GM21515 (cell line): Measurements from ENCODE around the gene SLC46A2.

ENCODE experiments used
- ATAC-seq: cut with Tn5 transposase; IDR thresholded peaks from one replicate; pipeline ENCODE4 v1.9.1; 2021; ENCODE audit not compliant: unreplicated experiment

Gene SLC46A2

GRCh38 chr9:112861155-112861554, 29.5 kb downstream of the SLC46A2 start:
- ATAC-seq = no peak

GRCh38 chr9:112860451-112860850, 30.2 kb downstream of the SLC46A2 start:
- ATAC-seq = no peak

DNA sequence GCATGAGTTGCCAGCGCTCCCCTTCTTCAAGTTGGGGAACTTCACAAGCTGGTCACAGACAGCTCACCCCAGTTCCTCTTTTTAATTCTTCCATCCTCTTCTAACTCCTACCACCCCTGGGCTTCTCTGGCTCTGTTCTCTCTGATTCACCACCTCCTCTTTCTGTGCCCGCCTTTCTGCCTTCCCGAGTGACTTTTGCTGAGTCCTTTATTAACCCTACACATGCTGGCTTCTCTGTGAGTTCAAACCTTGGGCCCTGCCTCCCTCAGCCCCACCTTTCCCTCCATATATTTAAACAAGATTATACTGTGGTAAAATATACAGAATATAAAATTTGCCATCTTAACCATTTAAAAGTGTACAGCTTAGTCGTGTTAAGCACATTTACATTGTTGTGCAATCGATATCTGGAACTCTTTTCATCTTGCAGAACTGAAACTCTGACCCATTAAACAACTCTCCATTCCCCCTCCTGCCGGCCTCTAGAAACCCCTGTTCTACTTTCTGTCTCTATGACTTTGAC, 32.0 kb downstream of the SLC46A2 start:
- peak; percentile 62 for ATAC-seq

- no peak for ATAC-seq
These were observed 32.7 kb downstream of the SLC46A2 start for GRCh38 chr9:112858005-112858404.

DNA sequence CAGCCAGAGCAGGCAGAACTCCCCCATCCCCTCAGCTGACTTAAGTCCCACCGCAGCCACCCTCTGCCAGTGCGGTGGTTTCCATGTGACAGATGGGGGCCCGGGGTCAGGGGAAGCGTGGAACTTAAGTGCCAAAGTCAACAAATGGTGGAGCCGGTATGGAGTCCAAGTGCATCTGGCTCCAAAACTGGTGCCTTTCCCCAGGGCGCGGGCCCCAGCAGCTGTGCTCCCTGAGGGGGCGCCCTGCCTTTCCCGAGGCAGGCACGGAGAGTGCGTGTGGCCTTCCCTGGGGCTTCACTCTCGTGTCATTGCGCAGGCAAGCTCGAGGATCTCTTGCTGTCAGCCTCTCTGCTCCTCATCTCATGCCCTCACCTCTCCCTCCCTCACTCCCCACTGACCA, 33.8 kb downstream of the SLC46A2 start:
- ATAC-seq = no peak

GRCh38 chr9:112856200-112856599, 34.5 kb downstream of the SLC46A2 start:
- no peak for ATAC-seq

- ATAC-seq = no peak
These were observed 36.0 kb downstream of the SLC46A2 start for GRCh38 chr9:112854657-112855056.

GRCh38 chr9:112853882-112854585, 36.6 kb downstream of the SLC46A2 start:
- ATAC-seq = no peak

- no peak for ATAC-seq
These were observed 37.8 kb downstream of the SLC46A2 start for GRCh38 chr9:112852741-112853504.

DNA sequence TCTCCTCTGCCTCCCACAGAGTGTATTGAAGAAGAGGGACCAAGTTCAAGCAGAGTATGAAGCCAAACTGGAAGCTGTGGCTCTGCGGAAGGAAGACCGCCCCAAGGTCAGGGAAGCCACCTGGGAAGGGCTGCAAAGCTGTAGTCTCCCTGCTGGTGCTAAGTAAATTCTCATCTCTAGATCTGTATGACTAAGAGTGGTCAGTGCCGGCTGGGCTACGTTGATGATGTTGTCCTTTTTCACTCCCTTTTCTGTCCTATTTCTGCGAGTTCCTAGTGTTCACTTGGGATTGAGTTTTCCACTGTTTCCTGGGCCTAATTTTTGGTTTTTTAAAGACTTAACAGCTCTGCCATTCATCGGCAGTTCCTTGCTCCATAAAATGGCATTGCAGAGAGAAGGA, 39.8 kb downstream of the SLC46A2 start:
- no peak for ATAC-seq

GRCh38 chr9:112849363-112849922, 41.2 kb downstream of the SLC46A2 start:
- ATAC-seq = no peak

DNA sequence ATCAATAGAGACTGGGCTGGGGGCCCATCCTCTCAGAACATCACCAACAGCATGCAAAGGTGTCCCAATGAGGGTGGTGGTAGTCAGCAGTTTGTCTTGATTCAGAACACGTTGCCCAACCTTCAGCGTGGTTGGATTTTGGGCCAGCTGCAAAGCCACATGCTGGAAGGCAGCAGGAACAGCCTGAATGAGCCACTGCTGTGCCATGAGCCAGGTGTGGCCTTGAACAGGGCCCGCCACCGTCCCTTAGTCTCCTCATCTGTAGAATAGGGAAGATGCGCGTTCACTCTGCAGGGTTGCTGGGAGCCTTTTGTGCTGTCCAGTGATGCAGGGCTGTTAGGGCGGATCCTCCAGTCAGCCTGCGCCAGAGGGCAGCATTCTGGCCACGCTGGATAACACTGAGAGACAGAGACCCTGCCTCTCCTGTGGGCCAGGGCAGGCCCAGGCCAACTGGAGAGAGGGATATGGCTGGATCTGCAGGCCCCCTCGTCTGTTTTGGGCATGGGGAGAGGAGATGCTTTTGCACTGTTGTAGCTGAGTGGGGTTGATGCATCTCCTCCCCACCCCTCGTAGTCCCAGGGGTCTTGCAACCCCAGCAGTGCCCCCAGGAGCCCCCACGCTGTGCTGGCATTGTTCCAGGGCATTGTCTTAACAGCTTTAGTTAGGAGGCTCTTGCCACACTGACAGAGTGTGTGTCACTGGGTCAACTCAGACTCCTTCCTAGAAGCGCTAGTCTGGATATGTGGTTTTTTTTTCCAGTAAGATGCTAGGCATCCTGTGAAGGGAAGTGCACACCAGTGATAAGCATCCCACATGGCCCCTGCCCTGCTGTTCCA, 42.1 kb downstream of the SLC46A2 start:
- ATAC-seq = no peak

DNA sequence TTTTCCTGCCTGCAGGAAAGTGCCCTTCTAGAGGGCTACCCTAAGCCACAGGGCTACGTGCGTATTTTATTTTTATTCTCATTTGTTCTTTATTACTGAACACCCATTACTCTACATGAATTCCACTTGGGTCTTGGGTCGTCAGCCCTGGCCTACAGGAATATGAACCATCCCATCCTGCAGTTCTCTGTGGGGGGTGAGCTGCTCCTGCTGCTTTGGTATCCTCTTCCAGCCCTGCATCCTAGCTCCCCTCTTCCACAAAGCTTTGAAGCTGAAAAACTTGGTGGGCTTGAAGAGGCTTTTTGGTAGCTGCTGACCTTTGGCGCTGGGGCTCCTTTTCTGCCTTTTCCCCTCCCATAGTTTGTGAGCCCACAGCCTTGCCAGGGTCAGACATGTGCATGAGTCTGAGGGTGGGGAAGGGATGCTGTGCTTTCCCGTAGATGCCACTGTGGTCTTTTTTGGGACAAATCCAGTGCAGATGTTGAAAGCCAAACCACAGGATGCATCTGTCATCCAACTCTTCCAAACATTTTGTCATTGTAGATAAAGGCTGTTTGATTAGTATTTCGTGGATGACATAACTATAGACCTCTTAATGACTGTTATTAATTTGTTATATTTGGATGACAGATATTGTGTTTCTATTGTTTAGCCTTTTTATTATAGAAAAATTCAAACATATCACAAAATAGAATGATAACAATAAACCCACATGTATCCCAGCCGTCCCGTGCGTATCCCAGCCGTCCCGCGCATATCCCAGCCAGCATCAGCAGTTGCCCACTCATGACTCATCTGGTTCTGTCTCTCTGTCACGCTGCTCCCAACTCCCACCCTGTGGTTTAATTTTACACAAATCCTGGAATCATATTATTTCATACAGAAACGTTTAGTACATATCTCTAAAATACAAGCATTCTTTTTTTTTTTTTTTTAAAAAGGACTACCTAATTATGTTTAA, 43.9 kb downstream of the SLC46A2 start:
- ATAC-seq = no peak

DNA sequence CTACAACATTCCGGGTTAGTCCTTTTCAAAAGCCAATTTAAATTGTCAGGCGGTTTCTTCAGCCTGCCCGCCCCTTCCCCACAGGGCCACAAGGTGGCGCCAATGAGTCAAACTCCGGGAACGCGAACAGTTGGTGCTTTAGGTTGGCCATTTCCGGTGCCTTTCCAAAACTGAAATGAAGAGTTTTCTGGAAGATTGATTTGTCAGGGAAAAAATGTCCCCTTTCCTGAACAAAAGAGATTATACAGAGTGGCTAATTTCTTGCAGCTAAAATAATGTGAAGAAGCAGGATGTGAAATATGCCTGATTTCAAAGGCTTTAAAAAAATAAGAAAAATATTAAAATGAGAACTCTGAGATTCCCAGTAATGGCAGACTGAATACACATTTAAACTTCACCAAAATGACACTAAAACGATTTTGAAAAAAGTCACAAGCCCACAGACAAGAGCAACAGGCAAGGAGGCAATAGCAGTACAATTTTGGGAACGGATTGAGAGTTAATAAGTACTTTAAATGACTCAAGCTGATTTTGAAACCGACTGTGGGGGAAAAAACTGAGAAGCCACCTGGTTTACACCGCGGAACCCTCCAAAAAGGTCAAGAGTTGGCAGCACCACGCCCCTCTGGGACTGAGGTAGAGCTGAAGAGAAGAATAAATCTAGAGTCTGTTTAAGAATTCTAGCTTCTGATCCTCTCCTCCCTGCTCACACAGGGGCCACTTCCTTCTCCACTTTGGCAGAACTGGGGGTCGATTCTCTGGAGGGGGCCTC, 45.7 kb downstream of the SLC46A2 start:
- ATAC-seq = peak; percentile 64

- no peak for ATAC-seq
These were observed 48.1 kb downstream of the SLC46A2 start for GRCh38 chr9:112842555-112842954.

DNA sequence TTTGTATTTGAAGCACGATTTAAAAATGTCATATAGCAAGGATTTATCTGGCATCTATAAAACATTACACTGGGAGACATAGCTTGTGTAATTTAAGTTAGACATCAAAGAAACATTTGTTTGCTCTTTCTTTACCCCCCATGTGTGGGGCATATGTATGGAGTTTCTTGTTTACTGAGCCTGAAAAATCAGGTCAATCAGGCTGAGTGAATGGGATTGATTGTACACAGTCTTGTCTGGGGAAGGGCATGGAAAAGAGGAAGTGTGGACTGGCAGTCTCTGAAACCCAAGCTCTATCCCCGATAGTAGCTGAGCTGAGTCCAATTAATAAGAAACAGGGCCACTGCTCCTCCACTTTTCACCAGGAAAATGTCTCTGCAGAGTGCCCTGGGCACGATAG, 49.4 kb downstream of the SLC46A2 start:
- ATAC-seq = no peak

DNA sequence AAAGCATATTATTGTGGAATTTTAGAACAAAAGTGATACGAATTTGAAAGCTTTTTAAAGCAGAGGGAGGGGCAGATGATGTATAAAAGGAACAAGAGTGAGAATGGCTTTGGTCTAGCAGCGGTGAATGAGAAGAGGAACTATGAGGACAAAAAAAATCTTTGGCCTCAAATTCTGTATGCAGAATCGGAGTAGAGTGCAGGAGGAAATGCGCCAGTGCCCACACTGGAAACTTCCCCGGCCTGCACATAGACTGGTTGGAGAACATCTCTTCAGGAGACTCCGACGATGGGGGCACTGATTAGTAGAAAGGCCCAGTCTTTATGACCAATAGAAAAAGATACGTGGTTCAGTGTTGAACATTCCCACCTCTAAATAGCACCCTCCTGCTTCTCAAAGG, 51.3 kb downstream of the SLC46A2 start:
- ATAC-seq = no peak

GRCh38 chr9:112838342-112838741, 52.3 kb downstream of the SLC46A2 start:
- no peak for ATAC-seq

GRCh38 chr9:112836394-112836793, 54.3 kb downstream of the SLC46A2 start:
- no peak for ATAC-seq
